Liver (tissue), 9 donors: ENCODE data around the gene SLC12A8. TPM values are rescaled to one million over a fixed set of nuclear protein-coding genes. Genes with fewer than 3 reads are reported as not detected.
A peak's percentile ranks its signal among the peaks of the same experiment; 100 is the strongest.

ENCODE experiments used
- DNase-seq: peaks from one replicate; pipeline ENCODE4 v3.0.0-alpha.2; 2017; ENCODE audit warnings: low spot score
- H3K27ac ChIP-seq, 2 donors: one replicate each; pipeline ENCODE4 v1.7.0; 2013; ENCODE audit warnings: inconsistent platforms in 2 of 2, low read length in 2 of 2, control low read depth in 1 of 2, low read depth in 1 of 2, mild to moderate bottlenecking in 1 of 2
- H3K27me3 ChIP-seq, 4 donors: one replicate each; pipeline versions ENCODE4 v1.6.1 to v1.7.0; 2013; ENCODE audit warnings: low read length in 3 of 4, inconsistent platforms in 1 of 4, mild to moderate bottlenecking in 1 of 4, moderate library complexity in 1 of 4; ENCODE audit not compliant: control insufficient read depth in 4 of 4, insufficient read depth in 4 of 4
- H3K36me3 ChIP-seq, 4 donors: one replicate each; pipeline versions ENCODE4 v1.6.1 to v1.7.0; 2013; ENCODE audit warnings: low read length in 3 of 4, mild to moderate bottlenecking in 3 of 4, low read depth in 1 of 4, moderate library complexity in 1 of 4; ENCODE audit not compliant: control insufficient read depth in 4 of 4, insufficient read depth in 3 of 4
- H3K4me1 ChIP-seq, 4 donors: one replicate each; pipeline versions ENCODE4 v1.6.1 to v1.7.0; 2013; ENCODE audit warnings: low read length in 3 of 4, mild to moderate bottlenecking in 3 of 4, moderate library complexity in 1 of 4; ENCODE audit not compliant: control insufficient read depth in 4 of 4, insufficient read depth in 4 of 4
- H3K4me3 ChIP-seq, 3 donors: one replicate each; pipeline versions ENCODE4 v1.6.1 to v1.7.0; 2013; ENCODE audit warnings: low read length in 3 of 3, control low read depth in 1 of 3, low read depth in 1 of 3, mild to moderate bottlenecking in 1 of 3
- H3K9ac ChIP-seq, 2 donors: one replicate each; pipeline ENCODE4 v1.7.0; 2013; ENCODE audit warnings: low read length in 2 of 2, mild to moderate bottlenecking in 2 of 2, moderate library complexity in 2 of 2, control low read depth in 1 of 2, low read depth in 1 of 2
- H3K9me3 ChIP-seq, 4 donors: one replicate each; pipeline versions ENCODE4 v1.6.1 to v1.7.0; 2013; ENCODE audit warnings: low read length in 3 of 4; ENCODE audit not compliant: control insufficient read depth in 4 of 4
- ATF3 ChIP-seq: IDR thresholded peaks from 2 replicates; pipeline ENCODE4 v1.6.1; 2016; ENCODE audit warnings: antibody characterized with exemption
- CTCF ChIP-seq: fragments of 150-350 bp; IDR thresholded peaks from 2 replicates; pipeline ENCODE4 v1.5.1; 2017; ENCODE audit warnings: improper control_type of control experiment, low read depth, low read length; ENCODE audit not compliant: missing input control
- EGR1 ChIP-seq, 2 donors: IDR thresholded peaks; 2 replicates each; pipeline ENCODE4 v1.6.1; 2016 to 2018; ENCODE audit warnings: antibody characterized with exemption in 2 of 2, low read depth in 2 of 2
- FOXA1 ChIP-seq: IDR thresholded peaks from 2 replicates; pipeline ENCODE4 v1.6.1; 2016; ENCODE audit warnings: antibody characterized with exemption
- FOXA2 ChIP-seq: IDR thresholded peaks from 2 replicates; pipeline ENCODE4 v1.6.1; 2016; ENCODE audit warnings: antibody characterized with exemption
- GABPA ChIP-seq, 2 donors: IDR thresholded peaks in 1 of 2; conservative IDR thresholded peaks in 1 of 2; 2 replicates each; pipeline ENCODE4 v1.6.1; 2016; ENCODE audit warnings: antibody characterized with exemption in 2 of 2, mild to moderate bottlenecking in 1 of 2, moderate library complexity in 1 of 2
- HNF4A ChIP-seq, 2 donors: conservative IDR thresholded peaks; 2 replicates each; pipeline ENCODE4 v1.6.1; 2016; ENCODE audit warnings: antibody characterized with exemption in 2 of 2, mild to moderate bottlenecking in 2 of 2
- JUND ChIP-seq, 2 donors: IDR thresholded peaks; 2 replicates each; pipeline ENCODE4 v1.6.1; 2016; ENCODE audit warnings: antibody characterized with exemption in 2 of 2
- NR2F2 ChIP-seq: IDR thresholded peaks from 2 replicates; pipeline ENCODE4 v1.6.1; 2016; ENCODE audit warnings: antibody characterized with exemption
- RAD21 ChIP-seq, 2 donors: IDR thresholded peaks; 2 replicates each; pipeline ENCODE4 v1.6.1; 2016; ENCODE audit warnings: antibody characterized with exemption in 2 of 2, mild to moderate bottlenecking in 2 of 2
- REST ChIP-seq: IDR thresholded peaks from 2 replicates; pipeline ENCODE4 v1.6.1; 2016; ENCODE audit warnings: antibody characterized with exemption, mild to moderate bottlenecking
- RXRA ChIP-seq, 2 donors: IDR thresholded peaks; 2 replicates each; pipeline ENCODE4 v1.6.1; 2017 to 2018; ENCODE audit warnings: antibody characterized with exemption in 2 of 2, mild to moderate bottlenecking in 1 of 2
- SP1 ChIP-seq: IDR thresholded peaks from 2 replicates; pipeline ENCODE4 v1.6.1; 2018; ENCODE audit warnings: antibody characterized with exemption, mild to moderate bottlenecking
- TAF1 ChIP-seq: conservative IDR thresholded peaks from 2 replicates; pipeline ENCODE4 v1.6.1; 2016; ENCODE audit warnings: antibody characterized with exemption, mild to moderate bottlenecking
- YY1 ChIP-seq: IDR thresholded peaks from 2 replicates; pipeline ENCODE4 v1.6.1; 2016; ENCODE audit warnings: antibody characterized with exemption, mild to moderate bottlenecking
- WGBS: extraction: QIAGEN DNeasy Blood & Tissue Kit; methylation state at CpG from one replicate; pipeline ENCODE4 v1.1.7; 2013; 5-methylcytosine and 5-hydroxymethylcytosine counted together
- polyA plus RNA-seq, 2 donors: library from polyadenylated mRNA; stranded (reverse) in 1 of 2; unstranded in 1 of 2; fragments of 200-250 nt in 1 of 2; fragments of >200 nt in 1 of 2; fragmentation: Nextera tagmentation in 1 of 2; extraction: Ambion mirVana in 1 of 2; gene quantifications; one replicate each; pipeline versions ENCODE4 v1.2.1 to v1.2.3, GENCODE V29; 2013 to 2015
- total RNA-seq, 2 donors: library from RNA; depleted of rRNA; stranded (reverse); fragments of >200 nt; gene quantifications; one replicate each; pipeline ENCODE4 v1.2.3, GENCODE V29; 2014
- TF ChIP-seq, protein P1 (sequence below): IDR thresholded peaks from 2 replicates; pipeline ENCODE4 v1.6.1; 2016; ENCODE audit warnings: antibody characterized with exemption
- TF ChIP-seq, protein P2 (sequence below): IDR thresholded peaks from 2 replicates; pipeline ENCODE4 v1.6.1; 2016; ENCODE audit warnings: antibody characterized with exemption
- donor health status: healthy.
- donor health status: healthy.
- donor health status: healthy.
- donor health status: healthy.
- donor health status: healthy.

SLC12A8 gene
- total and polyA plus RNA-seq, 4 donors, result 2.7 to 20.3 (median 5.5) TPM

DNA sequence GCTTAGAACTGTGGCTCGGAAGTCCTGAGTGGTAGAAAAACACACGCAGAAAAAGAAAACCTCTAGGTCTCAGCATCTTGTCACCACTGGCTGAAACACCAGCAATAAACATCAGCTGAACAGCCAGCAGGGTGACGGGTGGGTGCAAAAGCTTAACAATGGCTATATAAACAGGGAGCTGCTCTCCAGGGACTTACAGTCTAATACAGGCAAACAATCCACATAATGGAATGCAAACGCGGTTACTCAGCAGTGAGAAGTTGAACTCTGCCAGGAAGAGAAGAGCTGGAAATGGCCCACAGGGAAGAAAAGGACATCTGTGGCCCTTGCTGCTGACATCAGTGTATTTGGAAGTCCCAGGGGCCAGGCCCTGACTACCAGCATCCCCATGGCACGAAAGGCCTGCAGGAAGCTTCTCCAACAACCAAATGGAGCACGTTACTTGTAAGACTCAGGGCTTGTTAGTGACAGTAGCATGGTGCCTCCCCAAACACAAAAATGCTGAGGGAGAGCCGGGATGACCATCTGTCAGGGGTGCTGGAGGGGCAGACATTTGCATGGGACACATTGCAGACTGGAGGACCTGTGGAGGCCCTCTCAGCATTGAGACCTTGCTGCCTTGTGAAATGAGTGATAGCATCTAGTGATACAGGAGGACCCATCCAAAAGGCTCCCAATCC lies 159.8 kb downstream of the SLC12A8 start (continued):
- TF ChIP-seq JUND (IDR thresholded peaks at IDR 0.05) (no peak), ATF3 (no peak), FOXA2 (no peak), RAD21 (IDR thresholded peaks at IDR 0.05) (no peak), TAF1 (no peak), NR2F2 (no peak)

GRCh38 chr3:125051715-125052581 lies 160.6 kb downstream of the SLC12A8 start:
- Histone ChIP-seq H3K27ac (peak overlapping the region; percentile 0 to 6), H3K4me1 (peaks cover 4 to 29% (median 21%) of the 10 kb centered on the region in 4 donors), H3K9me3 (no peaks in the 10 kb centered on the region), H3K27me3 (no peaks in the 10 kb centered on the region), H3K9ac (peak overlapping the region in 1 of 2 donors; percentile 12), H3K4me3 (no peak overlapping the region), H3K36me3 (no peaks in the 10 kb centered on the region)
- TF ChIP-seq JUND (IDR thresholded peaks at IDR 0.05) (no peak), RAD21 (IDR thresholded peaks at IDR 0.05) (peak in 1 of 2 donors; percentile 6)
- 62% methylated on average over 14 of the region's 14 CpGs for WGBS
- DNase-seq, result no peak

- WGBS, result 91% methylated on average over 7 of the region's 7 CpGs
- H3K9ac ChIP-seq, result no peak overlapping the region
- TF ChIP-seq FOXA2 (no peak), SP1 (no peak), YY1 (no peak), NR2F2 (no peak), GABPA (IDR thresholded peaks at IDR 0.05 in 1 of 2, conservative IDR thresholded peaks at IDR 0.05 in 1 of 2) (no peak), RAD21 (IDR thresholded peaks at IDR 0.05) (no peak), EGR1 (IDR thresholded peaks at IDR 0.05; ENCODE audit: low read depth in 2 of 2) (no peak), CTCF (no peak), FOXA1 (no peak), JUND (IDR thresholded peaks at IDR 0.05) (no peak), REST (no peak), HNF4A (conservative IDR thresholded peaks at IDR 0.05) (no peak), RXRA (IDR thresholded peaks at IDR 0.05) (no peak), TAF1 (no peak)
- TF ChIP-seq, protein P1, sequence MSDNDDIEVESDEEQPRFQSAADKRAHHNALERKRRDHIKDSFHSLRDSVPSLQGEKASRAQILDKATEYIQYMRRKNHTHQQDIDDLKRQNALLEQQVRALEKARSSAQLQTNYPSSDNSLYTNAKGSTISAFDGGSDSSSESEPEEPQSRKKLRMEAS, result no peak
- TF ChIP-seq, protein P2, sequence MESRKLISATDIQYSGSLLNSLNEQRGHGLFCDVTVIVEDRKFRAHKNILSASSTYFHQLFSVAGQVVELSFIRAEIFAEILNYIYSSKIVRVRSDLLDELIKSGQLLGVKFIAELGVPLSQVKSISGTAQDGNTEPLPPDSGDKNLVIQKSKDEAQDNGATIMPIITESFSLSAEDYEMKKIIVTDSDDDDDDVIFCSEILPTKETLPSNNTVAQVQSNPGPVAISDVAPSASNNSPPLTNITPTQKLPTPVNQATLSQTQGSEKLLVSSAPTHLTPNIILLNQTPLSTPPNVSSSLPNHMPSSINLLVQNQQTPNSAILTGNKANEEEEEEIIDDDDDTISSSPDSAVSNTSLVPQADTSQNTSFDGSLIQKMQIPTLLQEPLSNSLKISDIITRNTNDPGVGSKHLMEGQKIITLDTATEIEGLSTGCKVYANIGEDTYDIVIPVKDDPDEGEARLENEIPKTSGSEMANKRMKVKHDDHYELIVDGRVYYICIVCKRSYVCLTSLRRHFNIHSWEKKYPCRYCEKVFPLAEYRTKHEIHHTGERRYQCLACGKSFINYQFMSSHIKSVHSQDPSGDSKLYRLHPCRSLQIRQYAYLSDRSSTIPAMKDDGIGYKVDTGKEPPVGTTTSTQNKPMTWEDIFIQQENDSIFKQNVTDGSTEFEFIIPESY, result no peak
- DNase-seq, result no peak
- no peaks in the 10 kb centered on the region for H3K36me3 ChIP-seq
- H3K27ac ChIP-seq, result no peak overlapping the region
- peaks cover under 1 to 27% (median 18%) of the 10 kb centered on the region in 4 donors for H3K4me1 ChIP-seq
- H3K9me3 ChIP-seq, result no peaks in the 10 kb centered on the region
- H3K27me3 ChIP-seq, result no peaks in the 10 kb centered on the region
- H3K4me3 ChIP-seq, result no peak overlapping the region
These were observed 161.3 kb downstream of the SLC12A8 start for GRCh38 chr3:125051205-125051604.
